IPS DF 6.9 (cell line): ENCODE measurements around the gene GATAD2B.
"Not testable (repeated sequence)": the region's sequence is repeated elsewhere in the genome, so short reads cannot be mapped to it uniquely, and the experiment has no call there.

Source experiments
- DNase-seq: peaks from one replicate; pipeline ENCODE4 v3.0.0-alpha.2; 2013; ENCODE audit warnings: low read depth, low spot score
- H3K27ac ChIP-seq: one replicate; pipeline ENCODE4 v1.5.1; 2013; ENCODE audit warnings: low read length, control low read depth
- H3K27me3 ChIP-seq: 2 replicates; pipeline ENCODE4 v1.6.1; 2013; ENCODE audit warnings: mild to moderate bottlenecking, low read length; ENCODE audit not compliant: control insufficient read depth, insufficient read depth
- H3K36me3 ChIP-seq: 2 replicates; pipeline ENCODE4 v1.6.1; 2013; ENCODE audit warnings: low read length; ENCODE audit not compliant: control insufficient read depth, insufficient read depth
- H3K4me1 ChIP-seq: 2 replicates; pipeline ENCODE4 v1.6.1; 2013; ENCODE audit warnings: low read length; ENCODE audit not compliant: control insufficient read depth, insufficient read depth
- H3K4me3 ChIP-seq: 2 replicates; pipeline ENCODE4 v1.5.1; 2013; ENCODE audit warnings: mild to moderate bottlenecking, low read length
- H3K9me3 ChIP-seq: 2 replicates; pipeline ENCODE4 v1.6.1; 2013; ENCODE audit warnings: low read length, inconsistent platforms; ENCODE audit not compliant: control insufficient read depth, insufficient read depth
- WGBS: extraction: QIAGEN DNeasy Blood & Tissue Kit; methylation state at CpG from one replicate; pipeline ENCODE4 v1.1.7; 2013; ENCODE audit warnings: mixed read lengths, missing lambda C conversion rate; ENCODE audit not compliant: insufficient read length, insufficient coverage; 5-methylcytosine and 5-hydroxymethylcytosine counted together

Gene GATAD2B

DNA sequence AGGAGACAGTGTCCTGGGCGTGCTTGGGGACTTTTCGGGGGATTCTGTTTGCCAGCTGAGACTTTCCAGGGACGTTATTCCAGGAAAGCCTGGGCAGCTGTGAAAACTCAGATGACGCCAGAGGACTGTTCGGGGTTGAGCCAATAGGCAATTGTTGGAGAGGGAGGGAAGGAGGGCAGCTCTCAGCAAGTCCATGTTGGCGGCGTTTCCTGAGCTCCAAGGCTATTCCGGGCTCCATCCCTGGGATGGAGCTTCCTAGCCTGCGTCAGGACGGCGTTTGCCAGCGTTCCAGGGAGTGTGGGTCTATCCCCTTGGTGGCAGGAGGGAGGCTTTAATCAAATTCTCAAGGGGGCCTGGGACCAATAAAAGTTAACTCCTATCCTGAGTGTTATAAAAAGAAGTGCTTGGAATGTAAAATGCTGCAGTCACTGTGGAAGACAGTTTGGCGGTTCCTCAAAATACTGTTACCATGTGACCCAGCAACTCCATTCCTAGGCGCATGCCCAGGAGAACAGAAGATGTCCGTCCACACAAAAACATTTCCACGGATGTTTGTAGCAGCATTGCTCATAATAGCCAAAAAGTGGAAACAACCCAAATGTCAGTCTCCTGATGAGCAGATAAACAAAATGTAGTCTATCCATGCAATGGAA is 132.3 kb downstream of the GATAD2B start:
- Histone ChIP-seq H3K36me3 (no peaks in the 10 kb centered on the region), H3K27me3 (no peaks in the 10 kb centered on the region), H3K27ac (no peak overlapping the region), H3K4me1 (peaks cover 7% of the 10 kb centered on the region), H3K4me3 (no peak overlapping the region), H3K9me3 (no peaks in the 10 kb centered on the region)
- no CpG with 5 or more reads among the region's 16 CpGs for WGBS
- DNase-seq, result no peak

DNA sequence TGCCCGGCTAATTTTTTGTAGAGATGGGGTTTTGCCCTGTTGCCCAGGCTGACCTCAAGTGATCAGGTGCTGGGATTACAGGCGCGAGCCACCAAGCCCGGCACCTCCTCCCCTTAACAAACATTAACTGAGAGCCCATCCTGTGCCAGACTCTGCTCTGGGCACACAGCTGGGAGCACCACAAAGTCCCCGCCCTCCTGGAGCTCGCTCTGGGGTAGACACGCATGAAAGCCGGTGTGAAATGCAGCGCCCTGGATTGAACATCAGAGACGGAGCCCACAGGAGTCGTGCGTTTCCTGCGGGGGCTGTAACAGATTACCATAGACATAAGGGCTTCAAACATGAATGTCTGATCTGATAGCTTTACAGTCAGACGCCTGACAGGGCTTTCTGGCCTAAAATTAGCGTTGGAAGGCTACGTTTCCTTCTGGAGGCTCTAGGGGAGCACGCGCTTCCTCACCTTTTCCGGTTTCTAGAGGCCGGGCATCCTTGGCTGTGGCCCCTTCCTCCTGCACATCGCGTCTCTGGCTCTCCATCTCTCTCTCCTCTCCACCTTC is 133.2 kb downstream of the GATAD2B start:
- WGBS, result no CpG with 5 or more reads among the region's 22 CpGs

DNA sequence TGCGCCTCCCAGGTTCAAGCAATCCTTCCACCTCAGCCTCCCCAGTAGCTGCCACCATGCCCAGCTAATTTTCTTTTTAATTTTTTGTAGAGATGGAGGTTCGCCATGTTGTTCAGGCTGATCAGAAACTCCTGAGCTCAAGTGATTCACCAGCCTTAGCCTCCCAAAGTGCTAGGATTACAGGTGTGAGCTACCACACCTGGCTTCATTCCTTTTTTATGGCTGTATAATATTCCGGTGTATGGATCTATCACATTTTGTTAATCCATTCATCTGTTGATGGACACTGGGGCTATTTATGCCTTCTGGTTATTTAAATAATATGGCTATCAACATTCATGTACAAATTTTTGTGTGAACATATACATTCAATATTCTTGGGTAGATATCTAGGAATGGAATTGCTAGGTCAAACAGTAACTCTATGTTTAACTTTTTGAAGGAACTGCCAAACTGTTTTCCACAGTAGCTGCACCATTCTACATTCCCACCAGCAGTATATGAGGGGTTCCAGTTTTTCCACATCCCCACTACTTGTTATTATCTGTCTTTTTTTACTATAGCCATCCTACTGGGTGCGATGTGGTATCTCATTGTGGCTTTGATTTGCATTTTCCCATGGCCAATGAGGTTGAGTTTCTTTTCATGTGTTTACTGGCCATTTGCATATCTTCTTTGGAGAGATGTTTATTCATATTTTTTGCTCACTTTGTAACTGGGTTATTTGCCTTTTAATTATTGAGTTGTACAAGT is 136.6 kb downstream of the GATAD2B start:
- Histone ChIP-seq H3K4me1 (no peaks in the 10 kb centered on the region), H3K27ac (no peak overlapping the region), H3K27me3 (no peaks in the 10 kb centered on the region), H3K36me3 (no peaks in the 10 kb centered on the region), H3K4me3 (no peak overlapping the region), H3K9me3 (no peaks in the 10 kb centered on the region)
- DNase-seq, result no peak
- no CpG with 5 or more reads among the region's 4 CpGs for WGBS

More for the DNA sequence above, 133.2 kb downstream of the GATAD2B start:
- no peaks in the 10 kb centered on the region for H3K27me3 ChIP-seq
- H3K36me3 ChIP-seq, result no peaks in the 10 kb centered on the region
- H3K27ac ChIP-seq, result no peak overlapping the region
- no peak for DNase-seq
- no peaks in the 10 kb centered on the region for H3K9me3 ChIP-seq
- H3K4me3 ChIP-seq, result no peak overlapping the region
- peaks cover 3% of the 10 kb centered on the region for H3K4me1 ChIP-seq

DNA sequence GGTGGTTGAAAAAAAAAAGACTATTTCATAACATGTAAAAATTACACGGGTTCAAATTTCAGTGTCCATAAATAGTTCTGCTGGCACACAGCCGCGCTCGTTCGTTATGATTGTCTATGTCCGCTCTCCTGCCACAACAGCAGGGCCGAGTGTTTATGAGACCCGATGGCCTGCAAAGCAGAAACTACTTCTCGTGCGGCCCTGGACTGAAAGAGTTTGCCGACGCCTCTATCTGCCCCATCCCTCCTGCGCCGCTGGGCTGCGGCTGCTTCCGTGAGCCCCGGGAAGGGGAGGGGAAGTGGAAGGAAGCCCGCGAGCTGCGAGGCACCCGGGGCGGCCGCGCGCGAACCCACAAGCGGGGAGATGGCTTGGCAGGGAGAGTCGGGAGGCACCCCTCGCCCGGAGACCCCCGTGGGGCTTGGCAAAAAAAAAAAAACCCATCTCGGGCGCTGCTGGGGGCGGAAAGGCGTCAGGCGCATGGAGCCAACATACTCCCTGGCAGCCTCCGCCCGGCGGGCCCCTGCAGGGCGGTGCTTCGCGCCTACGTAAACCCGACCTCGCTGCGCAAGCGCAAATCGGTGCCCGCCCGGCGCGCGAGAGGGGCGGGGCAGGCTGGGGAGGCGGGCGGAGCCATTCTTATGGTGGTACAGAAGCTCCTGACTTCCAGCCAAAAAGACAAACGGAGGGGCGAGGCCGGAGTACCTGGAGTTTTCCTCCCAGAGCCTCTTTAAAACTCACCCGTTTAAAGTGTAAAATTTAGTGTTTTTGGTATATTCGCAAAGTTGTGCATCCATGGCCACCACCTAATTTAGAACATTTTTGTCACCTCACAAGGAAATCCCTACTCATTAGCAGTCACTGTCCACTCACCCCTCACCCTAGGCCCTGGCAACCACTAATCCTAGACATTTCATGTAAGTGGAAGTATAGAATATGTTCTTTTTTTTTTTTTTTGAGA is 139.3 kb downstream of the GATAD2B start:
- Histone ChIP-seq H3K9me3 (no peaks in the 10 kb centered on the region), H3K4me3 (peak overlapping the region; percentile 70; the same call in 1 of the 2 replicates), H3K36me3 (0 out of 2 replicates have a peak, but pooled peaks cover 3% of the 10 kb centered on the region), H3K4me1 (no peaks in the 10 kb centered on the region), H3K27me3 (no peaks in the 10 kb centered on the region), H3K27ac (no peak overlapping the region)
- WGBS, result no CpG with 5 or more reads among the region's 61 CpGs
- DNase-seq, result peak; percentile 76

DNA sequence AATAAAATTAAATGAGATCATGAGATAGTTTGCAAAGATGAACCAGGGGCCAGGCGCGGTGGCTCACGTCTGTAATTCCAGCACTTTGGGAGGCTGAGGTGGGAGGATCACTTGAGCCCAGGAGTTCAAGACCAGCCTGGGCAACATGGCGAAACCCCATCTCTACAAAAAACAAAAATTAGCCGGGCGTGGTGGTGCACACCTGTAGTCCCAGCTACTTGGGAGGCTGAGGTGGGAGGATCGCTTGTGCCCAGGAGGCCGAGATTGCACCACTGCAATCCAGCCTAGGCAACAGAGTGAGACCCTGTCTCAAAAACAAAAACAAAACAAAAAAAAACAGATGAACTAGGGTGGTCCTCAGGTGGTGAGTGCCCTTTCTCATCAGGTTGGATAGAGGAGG is 140.1 kb downstream of the GATAD2B start:
- H3K4me1 ChIP-seq, DNase-seq, H3K9me3 ChIP-seq, H3K27ac ChIP-seq, H3K27me3 ChIP-seq, H3K36me3 ChIP-seq, H3K4me3 ChIP-seq: not testable (repeated sequence)
- WGBS, result no CpG with 5 or more reads among the region's 8 CpGs

DNA sequence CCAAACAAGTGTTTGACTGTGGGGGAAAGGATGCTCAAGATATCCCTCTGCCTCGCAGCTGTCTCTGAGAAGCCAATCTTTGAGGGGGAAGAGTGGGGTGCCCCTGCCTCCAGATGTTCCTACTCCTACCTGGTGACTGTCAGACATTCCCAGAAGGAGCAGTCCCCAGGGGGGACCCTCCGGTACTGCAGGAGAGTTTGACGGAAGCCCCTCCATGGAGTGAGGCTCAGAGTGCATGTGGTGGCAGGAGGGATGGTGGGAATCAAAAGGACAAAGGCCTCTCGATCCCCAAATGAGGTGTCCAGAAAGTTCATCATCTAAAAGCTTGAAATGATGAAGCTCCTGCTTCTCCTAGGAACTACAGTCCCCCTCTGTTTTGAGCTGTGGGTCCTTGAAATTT is 142.2 kb downstream of the GATAD2B start:
- H3K4me3 ChIP-seq, result no peak overlapping the region
- no peaks in the 10 kb centered on the region for H3K27me3 ChIP-seq
- no peak for DNase-seq
- no peak overlapping the region for H3K27ac ChIP-seq
- H3K4me1 ChIP-seq, result peaks cover 1% of the 10 kb centered on the region; the same call in 1 of the 2 replicates
- H3K36me3 ChIP-seq, result 0 out of 2 replicates have a peak, but pooled peaks cover 3% of the 10 kb centered on the region
- no CpG with 5 or more reads among the region's 4 CpGs for WGBS
- no peaks in the 10 kb centered on the region for H3K9me3 ChIP-seq

DNA sequence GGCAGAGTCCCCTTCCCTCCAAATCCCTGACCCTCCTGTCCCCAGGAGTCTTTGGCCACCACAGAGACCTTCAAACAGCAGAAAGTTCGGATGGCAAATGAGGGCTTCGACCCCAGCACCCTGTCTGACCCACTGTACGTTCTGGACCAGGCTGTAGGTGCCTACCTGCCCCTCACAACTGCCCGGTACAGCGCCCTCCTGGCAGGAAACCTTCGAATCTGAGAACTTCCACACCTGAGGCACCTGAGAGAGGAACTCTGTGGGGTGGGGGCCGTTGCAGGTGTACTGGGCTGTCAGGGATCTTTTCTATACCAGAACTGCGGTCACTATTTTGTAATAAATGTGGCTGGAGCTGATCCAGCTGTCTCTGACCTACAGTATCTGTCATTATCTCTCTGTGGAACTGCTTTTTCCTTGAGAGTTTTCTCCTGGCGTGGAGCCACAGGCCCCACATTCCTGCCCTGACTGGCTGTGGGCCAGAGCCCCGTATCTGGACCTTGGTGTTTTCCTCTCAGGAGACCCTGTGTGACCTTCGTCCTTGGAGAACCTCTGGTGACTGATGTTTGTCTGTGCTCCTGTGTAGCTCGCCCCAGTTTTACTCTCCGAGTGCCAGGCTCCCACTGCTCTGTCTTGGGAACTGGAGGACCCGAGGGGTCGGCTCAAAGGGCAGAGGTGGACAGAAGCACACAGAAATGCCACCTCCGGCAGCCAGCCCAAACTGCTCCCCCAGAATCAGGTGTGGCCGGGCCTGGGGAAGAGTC is 142.8 kb downstream of the GATAD2B start:
- 0 out of 2 replicates have a peak, but pooled peaks cover 3% of the 10 kb centered on the region for H3K36me3 ChIP-seq
- no peaks in the 10 kb centered on the region for H3K9me3 ChIP-seq
- H3K27me3 ChIP-seq, result no peaks in the 10 kb centered on the region
- no peak overlapping the region for H3K4me3 ChIP-seq
- DNase-seq, result no peak
- WGBS, result no CpG with 5 or more reads among the region's 17 CpGs
- no peak overlapping the region for H3K27ac ChIP-seq
- peaks cover 1% of the 10 kb centered on the region; the same call in 1 of the 2 replicates for H3K4me1 ChIP-seq

DNA sequence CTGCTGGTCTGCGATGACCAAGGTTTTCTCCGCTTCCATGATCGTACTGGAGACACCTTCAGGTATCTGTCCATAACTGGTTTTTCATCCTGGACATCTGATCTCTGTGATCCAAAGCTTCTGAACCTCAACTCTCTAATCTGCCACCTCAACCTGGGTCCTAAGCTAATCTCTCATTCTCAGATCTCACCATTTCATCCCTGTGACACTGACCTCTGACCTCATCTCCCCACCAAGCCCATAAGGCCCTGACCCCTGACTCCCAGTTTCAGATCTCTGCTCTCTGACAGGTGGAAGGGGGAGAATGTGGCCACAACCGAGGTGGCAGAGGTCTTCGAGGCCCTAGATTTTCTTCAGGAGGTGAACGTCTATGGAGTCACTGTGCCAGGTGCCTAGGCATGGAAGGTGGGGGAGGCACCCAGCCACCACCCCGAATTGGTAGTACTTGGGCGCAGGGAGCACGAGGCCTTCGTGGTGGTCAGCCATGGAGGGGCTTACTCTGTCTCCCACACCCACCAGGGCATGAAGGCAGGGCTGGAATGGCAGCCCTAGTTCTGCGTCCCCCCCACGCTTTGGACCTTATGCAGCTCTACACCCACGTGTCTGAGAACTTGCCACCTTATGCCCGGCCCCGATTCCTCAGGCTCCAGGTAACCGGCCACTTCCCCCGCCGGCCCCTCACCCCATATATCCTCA is 143.8 kb downstream of the GATAD2B start:
- Histone ChIP-seq H3K4me1 (peaks cover 4% of the 10 kb centered on the region; the same call in 1 of the 2 replicates), H3K36me3 (0 out of 2 replicates have a peak, but pooled peaks cover 4% of the 10 kb centered on the region), H3K4me3 (no peak overlapping the region), H3K27me3 (no peaks in the 10 kb centered on the region), H3K27ac (no peak overlapping the region), H3K9me3 (no peaks in the 10 kb centered on the region)
- no peak for DNase-seq
- WGBS, result no CpG with 5 or more reads among the region's 18 CpGs
